ENCODE data around the gene AAR2.

The AAR2 gene

GRCh38 chr20:36285746-36286447 lies 49.6 kb downstream of the AAR2 start:
- no peak for DNase-seq

GRCh38 chr20:36297656-36298055 lies 61.4 kb downstream of the AAR2 start:
- DNase-seq = no peak

- DNase-seq = no peak
Measured at GRCh38 chr20:36298061-36298460, 61.8 kb downstream of the AAR2 start.

GRCh38 chr20:36298795-36299339 lies 62.6 kb downstream of the AAR2 start:
- DNase-seq = no peak

- DNase-seq = no peak
Measured at GRCh38 chr20:36299459-36299858, 63.2 kb downstream of the AAR2 start.

GRCh38 chr20:36301359-36302119 lies 65.3 kb downstream of the AAR2 start:
- no peak for DNase-seq

- no peak for DNase-seq
Measured at GRCh38 chr20:36303020-36303595, 66.8 kb downstream of the AAR2 start.

GRCh38 chr20:36303831-36304230 lies 67.6 kb downstream of the AAR2 start:
- DNase-seq = no peak

- no peak for DNase-seq
Measured at GRCh38 chr20:36304786-36305495, 68.7 kb downstream of the AAR2 start.

- no peak for DNase-seq
Measured at GRCh38 chr20:36305602-36306551, 69.6 kb downstream of the AAR2 start, which contains the start of gene DLGAP4. Gene DLGAP4 (plus strand): TSS chr20:36306339. CDS start chr20:36431718, 125,379 bp downstream.

Data from NCI-H187 treated with DMSO at 0.1 percent for 48 hours (cell line).